ENCODE data around the gene PRICKLE2. TPM values are rescaled to one million over a fixed set of nuclear protein-coding genes. Genes with fewer than 3 reads are reported as not detected.

Gene PRICKLE2
- total and polyA plus RNA-seq, 5 experiments from 2014 or later: not detected

GRCh38 chr3:64082961-64083541 lies 142.2 kb downstream of the PRICKLE2 start:
- peaks cover 0 to 4% (median 0%) of the 10 kb centered on the region in 9 donors for H3K9me3 Mint-ChIP-seq
- ATAC-seq: no peak
- no peak overlapping the region for H3K4me3 Mint-ChIP-seq
- H3K4me1 Mint-ChIP-seq: peaks cover 0 to 2% (median 0%) of the 10 kb centered on the region in 4 donors
- H3K27ac Mint-ChIP-seq: no peak overlapping the region
- peaks cover 6 to 45% (median 18%) of the 10 kb centered on the region in 5 donors for H3K27me3 Mint-ChIP-seq
- no peaks in the 10 kb centered on the region for H3K36me3 Mint-ChIP-seq
- no peak for DNase-seq
- POLR2A ChIA-PET: no interaction called here

DNA sequence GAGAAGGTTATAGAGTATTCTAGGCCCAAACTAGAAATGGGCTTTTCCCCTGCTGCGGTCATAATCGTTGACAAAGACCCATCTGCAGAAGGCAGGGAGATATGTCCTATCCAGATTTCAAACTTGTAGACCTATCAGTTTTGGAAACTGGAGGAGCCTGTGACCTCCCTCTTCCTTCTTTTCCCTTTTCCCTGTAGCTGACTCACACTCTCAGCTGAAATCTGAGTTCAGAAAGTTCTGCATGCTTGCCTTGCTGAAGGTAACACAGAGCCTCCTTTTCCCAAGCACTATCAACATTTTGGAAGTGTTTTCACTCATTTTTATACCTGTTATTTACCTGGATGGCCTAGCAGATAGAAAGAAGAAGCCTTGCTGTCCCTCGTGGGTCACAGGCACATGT lies 142.9 kb downstream of the PRICKLE2 start:
- DNase-seq: no peak
- Mint-ChIP-seq H3K9me3 (peaks cover 0 to 4% (median 0%) of the 10 kb centered on the region in 9 donors), H3K36me3 (no peaks in the 10 kb centered on the region), H3K27me3 (peaks cover 6 to 45% (median 19%) of the 10 kb centered on the region in 5 donors), H3K4me3 (no peak overlapping the region), H3K4me1 (peaks cover 0 to 2% (median 0%) of the 10 kb centered on the region in 4 donors), H3K27ac (no peak overlapping the region)
- no peak for ATAC-seq
- POLR2A ChIA-PET: no interaction called here

DNA sequence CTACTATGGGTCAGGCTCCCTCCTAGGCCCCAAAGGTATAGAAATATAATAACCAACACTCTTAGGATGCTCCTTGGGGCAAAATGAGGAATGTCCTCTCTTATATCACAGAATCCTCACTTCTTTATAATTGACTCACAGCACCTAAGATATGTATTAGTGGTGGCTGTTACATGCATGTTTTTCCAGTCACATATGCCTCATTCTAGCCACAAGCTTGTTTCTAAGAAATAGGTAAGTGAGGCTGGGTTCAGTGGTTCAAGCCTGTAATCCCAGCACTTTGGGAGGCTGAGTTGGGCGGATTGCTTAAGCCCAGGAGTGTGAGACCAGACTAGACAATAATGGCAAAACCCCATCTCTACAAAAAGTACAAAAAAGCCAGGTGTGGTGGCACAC lies 144.0 kb downstream of the PRICKLE2 start:
- Mint-ChIP-seq H3K9me3 (peaks cover 0 to 4% (median 0%) of the 10 kb centered on the region in 9 donors), H3K4me3 (no peak overlapping the region), H3K4me1 (peaks cover 0 to 2% (median 0%) of the 10 kb centered on the region in 4 donors), H3K36me3 (no peaks in the 10 kb centered on the region), H3K27me3 (peaks cover 6 to 45% (median 29%) of the 10 kb centered on the region in 5 donors), H3K27ac (no peak overlapping the region)
- no peak for ATAC-seq
- POLR2A ChIA-PET: no interaction called here
- no peak for DNase-seq

DNA sequence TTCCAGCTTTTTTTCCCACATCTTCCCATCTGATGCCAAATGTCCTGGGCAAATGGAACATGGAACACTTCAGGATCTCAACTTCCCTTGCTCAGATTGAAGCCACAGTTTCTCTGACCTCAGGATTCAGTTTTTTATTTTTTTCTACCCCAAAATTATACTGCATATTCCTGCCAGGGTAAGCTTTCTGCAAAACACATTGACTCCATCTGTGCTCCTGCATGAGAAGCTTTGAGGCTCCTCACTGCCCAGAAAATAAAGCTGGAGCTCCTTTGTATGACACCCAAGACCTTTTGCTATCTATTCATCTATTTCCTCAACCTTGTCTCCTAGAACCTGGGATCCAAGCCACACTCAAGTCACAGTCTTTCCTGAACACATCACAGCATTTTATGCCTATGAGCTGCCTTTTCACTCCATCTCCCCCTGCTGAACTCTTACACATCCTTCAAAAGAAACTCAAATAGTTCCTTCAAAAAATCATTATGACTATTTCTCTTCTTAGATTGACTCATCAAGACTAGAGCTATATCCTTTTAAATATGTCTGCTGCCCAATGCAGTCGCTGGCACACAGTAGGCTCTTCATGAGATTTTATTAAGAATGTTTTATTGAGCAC lies 144.5 kb downstream of the PRICKLE2 start:
- Mint-ChIP-seq H3K4me3 (no peak overlapping the region), H3K27ac (no peak overlapping the region), H3K4me1 (peaks cover 0 to 2% (median 0%) of the 10 kb centered on the region in 4 donors), H3K9me3 (peaks cover 0 to 4% (median 0%) of the 10 kb centered on the region in 9 donors), H3K36me3 (no peaks in the 10 kb centered on the region), H3K27me3 (peaks cover 6 to 45% (median 29%) of the 10 kb centered on the region in 5 donors)
- POLR2A ChIA-PET: no interaction called here
- DNase-seq (no peak), ATAC-seq (no peak)

GRCh38 chr3:64079369-64080150 lies 145.7 kb downstream of the PRICKLE2 start:
- POLR2A ChIA-PET: no interaction called here
- Mint-ChIP-seq H3K9me3 (peaks cover 0 to 4% (median 0%) of the 10 kb centered on the region in 9 donors), H3K4me1 (peaks cover 0 to 2% (median 0%) of the 10 kb centered on the region in 4 donors), H3K27ac (no peak overlapping the region), H3K4me3 (no peak overlapping the region), H3K27me3 (peaks cover 6 to 46% (median 33%) of the 10 kb centered on the region in 5 donors), H3K36me3 (no peaks in the 10 kb centered on the region)
- no peak for DNase-seq
- ATAC-seq: no peak

DNA sequence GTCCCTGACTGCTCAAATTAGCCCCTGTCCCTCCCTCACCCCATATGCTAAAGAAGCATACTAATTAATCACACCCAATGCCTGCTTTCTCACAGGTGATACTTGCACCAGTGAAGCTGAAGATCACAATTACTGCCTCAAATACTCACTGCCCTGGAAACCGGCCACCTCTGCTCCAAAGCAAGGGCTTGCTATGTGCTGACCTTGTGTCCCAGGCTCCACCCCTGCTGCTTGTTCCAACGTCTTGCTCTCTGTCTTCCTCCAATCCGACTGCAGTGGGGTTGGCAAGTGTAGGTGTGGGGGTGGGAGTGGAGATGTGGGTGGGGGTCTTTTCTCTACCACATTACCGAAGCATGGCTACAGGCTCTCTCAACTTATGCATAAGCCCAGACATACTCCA lies 146.3 kb downstream of the PRICKLE2 start:
- Mint-ChIP-seq H3K4me1 (peaks cover 0 to 2% (median 0%) of the 10 kb centered on the region in 4 donors), H3K27ac (no peak overlapping the region), H3K27me3 (peaks cover 10 to 51% (median 34%) of the 10 kb centered on the region in 5 donors), H3K36me3 (no peaks in the 10 kb centered on the region), H3K9me3 (peaks cover 0 to 4% (median 0%) of the 10 kb centered on the region in 9 donors), H3K4me3 (no peak overlapping the region)
- no peak for ATAC-seq
- POLR2A ChIA-PET: no interaction called here
- no peak for DNase-seq

- POLR2A ChIA-PET: no interaction called here
- DNase-seq (no peak), ATAC-seq (no peak)
- Mint-ChIP-seq H3K4me1 (no peaks in the 10 kb centered on the region), H3K4me3 (no peak overlapping the region), H3K9me3 (no peaks in the 10 kb centered on the region), H3K27me3 (peaks cover 18 to 57% (median 46%) of the 10 kb centered on the region in 5 donors), H3K36me3 (no peaks in the 10 kb centered on the region), H3K27ac (no peak overlapping the region)
These were observed 150.2 kb downstream of the PRICKLE2 start for GRCh38 chr3:64074895-64075679.

DNA sequence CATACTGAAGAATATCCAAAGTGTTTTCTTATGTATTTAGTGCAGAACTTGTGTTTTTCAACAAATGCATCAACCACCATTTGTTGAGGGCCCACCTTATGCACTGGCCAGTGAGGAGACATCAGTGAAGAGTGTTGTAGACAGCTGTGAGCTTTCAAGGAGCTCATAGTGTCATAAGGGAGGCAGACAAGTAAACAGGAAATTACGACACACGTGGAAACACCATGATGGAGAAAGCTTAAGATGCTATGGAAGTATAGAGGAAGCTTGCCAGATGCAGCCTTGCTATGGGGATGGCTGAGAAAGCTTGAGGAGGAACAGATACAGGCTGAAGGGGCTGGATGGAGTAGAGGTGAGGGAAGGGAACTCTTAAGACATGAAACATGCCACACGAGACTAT lies 151.2 kb downstream of the PRICKLE2 start:
- Mint-ChIP-seq H3K36me3 (no peaks in the 10 kb centered on the region), H3K27me3 (peaks cover 18 to 60% (median 44%) of the 10 kb centered on the region in 5 donors), H3K4me3 (no peak overlapping the region), H3K27ac (no peak overlapping the region), H3K4me1 (no peaks in the 10 kb centered on the region), H3K9me3 (no peaks in the 10 kb centered on the region)
- ATAC-seq (no peak), DNase-seq (no peak)
- POLR2A ChIA-PET: no interaction called here

- ATAC-seq: no peak
- Mint-ChIP-seq H3K27ac (no peak overlapping the region), H3K9me3 (no peaks in the 10 kb centered on the region), H3K4me1 (no peaks in the 10 kb centered on the region), H3K36me3 (no peaks in the 10 kb centered on the region), H3K4me3 (no peak overlapping the region), H3K27me3 (peaks cover 14 to 53% (median 43%) of the 10 kb centered on the region in 5 donors)
- POLR2A ChIA-PET: no interaction called here
- no peak for DNase-seq
These were observed 152.0 kb downstream of the PRICKLE2 start for GRCh38 chr3:64073158-64073761.

DNA sequence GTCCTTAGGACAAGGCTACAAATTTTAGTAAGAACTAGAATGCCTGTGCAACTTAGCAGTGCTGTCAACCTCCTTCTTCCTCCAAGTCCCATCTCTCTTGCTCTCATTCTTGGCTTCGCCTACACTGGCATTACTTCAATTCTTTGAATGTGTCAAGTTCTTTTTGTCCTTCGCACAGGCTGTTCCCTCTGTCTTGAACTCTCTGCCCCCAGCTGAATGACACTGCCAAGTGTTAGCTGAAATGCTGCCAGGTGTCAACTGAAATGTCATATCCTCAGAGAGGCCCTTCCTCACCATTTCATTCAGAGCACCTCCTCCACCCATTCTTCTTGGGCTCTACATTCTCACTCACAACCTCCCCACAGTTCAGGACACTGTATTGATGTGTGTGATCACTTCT lies 153.1 kb downstream of the PRICKLE2 start:
- no peaks in the 10 kb centered on the region for H3K36me3 Mint-ChIP-seq
- POLR2A ChIA-PET: no interaction called here

DNA sequence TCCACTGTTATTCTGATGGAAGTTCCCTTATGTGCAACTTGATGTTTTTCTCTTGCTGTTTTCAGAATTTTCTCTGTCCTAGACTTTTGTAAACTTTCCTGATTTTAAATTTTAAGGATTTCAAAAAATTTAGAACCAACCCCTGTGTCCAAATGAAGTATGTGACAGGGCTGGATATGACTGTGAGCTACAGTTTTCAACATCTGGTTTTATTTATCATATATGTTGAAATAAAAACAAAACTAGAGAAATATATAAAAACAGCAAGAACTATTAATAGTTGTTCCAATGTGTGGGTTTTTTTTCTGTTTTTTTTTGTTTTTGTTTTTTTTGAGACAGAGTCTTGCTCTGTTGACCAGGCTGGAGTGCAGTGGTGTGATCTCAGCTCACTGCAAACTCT lies 154.6 kb downstream of the PRICKLE2 start:
- no peak overlapping the region for H3K27ac Mint-ChIP-seq
- H3K9me3 Mint-ChIP-seq: no peaks in the 10 kb centered on the region
- DNase-seq: no peak
- H3K36me3 Mint-ChIP-seq: no peaks in the 10 kb centered on the region
- H3K4me1 Mint-ChIP-seq: no peaks in the 10 kb centered on the region
- POLR2A ChIA-PET: no interaction called here
- H3K27me3 Mint-ChIP-seq: peaks cover 13 to 54% (median 35%) of the 10 kb centered on the region in 5 donors
- ATAC-seq: no peak
- H3K4me3 Mint-ChIP-seq: no peak overlapping the region

More for the DNA sequence above, 153.1 kb downstream of the PRICKLE2 start:
- Mint-ChIP-seq H3K27me3 (peaks cover 15 to 54% (median 40%) of the 10 kb centered on the region in 5 donors), H3K4me3 (no peak overlapping the region), H3K27ac (no peak overlapping the region), H3K9me3 (no peaks in the 10 kb centered on the region), H3K4me1 (no peaks in the 10 kb centered on the region)
- DNase-seq: no peak
- no peak for ATAC-seq

GRCh38 chr3:64067506-64068346 lies 157.5 kb downstream of the PRICKLE2 start:
- no peaks in the 10 kb centered on the region for H3K9me3 Mint-ChIP-seq
- H3K4me1 Mint-ChIP-seq: no peaks in the 10 kb centered on the region
- ATAC-seq (no peak), DNase-seq (no peak)
- POLR2A ChIA-PET: no interaction called here
- H3K27ac Mint-ChIP-seq: no peak overlapping the region
- H3K36me3 Mint-ChIP-seq: no peaks in the 10 kb centered on the region
- H3K4me3 Mint-ChIP-seq: no peak overlapping the region
- peaks cover 4 to 46% (median 29%) of the 10 kb centered on the region in 5 donors for H3K27me3 Mint-ChIP-seq
